Measurements from ENCODE around the gene LRSAM1. TPM values are rescaled to one million over a fixed set of nuclear protein-coding genes. Genes with fewer than 3 reads are reported as not detected.

LRSAM1 gene
- polyA plus RNA-seq, 1 donor (not counting 4 experiments of a cell fraction or from before 2014, with no cell fraction given), result 5.2 TPM

- Histone ChIP-seq H3K4me2 (ENCODE audit: control insufficient read depth, extremely low read depth, insufficient read depth, low read depth, low read length) (no peak overlapping the region), H2AFZ (ENCODE audit: control insufficient read depth, low read length) (no peak overlapping the region), H3K27me3 (ENCODE audit: control insufficient read depth, extremely low read depth, insufficient read depth, low read length) (no peaks in the 10 kb centered on the region), H3K9me3 (ENCODE audit: control insufficient read depth, low read depth, low read length) (no peaks in the 10 kb centered on the region), H3K27ac (ENCODE audit: control insufficient read depth, insufficient read depth, low read length) (no peak overlapping the region), H3K4me1 (ENCODE audit: control insufficient read depth, extremely low read depth, insufficient read depth, low read length) (peaks cover 8% of the 10 kb centered on the region), H3K36me3 (ENCODE audit: control insufficient read depth in 2 of 2, extremely low read depth in 1 of 2, insufficient read depth in 2 of 2, low read length in 2 of 2) (peaks cover 54 to 56% of the 10 kb centered on the region in 2 experiments), H4K20me1 (ENCODE audit: control insufficient read depth, extremely low read depth, insufficient read depth, low read length) (peaks cover 16% of the 10 kb centered on the region), H3K79me2 (ENCODE audit: control insufficient read depth, insufficient read depth, low read length) (peaks cover 10% of the 10 kb centered on the region), H3K4me3 (ENCODE audit: control insufficient read depth in 2 of 3, extremely low read depth in 1 of 3, insufficient read depth in 2 of 3, low read depth in 1 of 3, low read length in 3 of 3) (no peak overlapping the region), H3K9ac (ENCODE audit: control insufficient read depth, extremely low read depth, insufficient read depth, low read length) (no peak overlapping the region), H3K9me1 (ENCODE audit: control insufficient read depth, extremely low read depth, insufficient read depth, low read length) (no peaks in the 10 kb centered on the region)
- dilution Hi-C loops (cut with MboI; ENCODE audit: extremely low pct_ligation_motif_present, low sequenced_read_pairs), result no loop called here
- FAIRE-seq, result peak; percentile 26
- DNase-seq (ENCODE audit: low read depth, low spot score), result no peak
- TF ChIP-seq, protein P1, sequence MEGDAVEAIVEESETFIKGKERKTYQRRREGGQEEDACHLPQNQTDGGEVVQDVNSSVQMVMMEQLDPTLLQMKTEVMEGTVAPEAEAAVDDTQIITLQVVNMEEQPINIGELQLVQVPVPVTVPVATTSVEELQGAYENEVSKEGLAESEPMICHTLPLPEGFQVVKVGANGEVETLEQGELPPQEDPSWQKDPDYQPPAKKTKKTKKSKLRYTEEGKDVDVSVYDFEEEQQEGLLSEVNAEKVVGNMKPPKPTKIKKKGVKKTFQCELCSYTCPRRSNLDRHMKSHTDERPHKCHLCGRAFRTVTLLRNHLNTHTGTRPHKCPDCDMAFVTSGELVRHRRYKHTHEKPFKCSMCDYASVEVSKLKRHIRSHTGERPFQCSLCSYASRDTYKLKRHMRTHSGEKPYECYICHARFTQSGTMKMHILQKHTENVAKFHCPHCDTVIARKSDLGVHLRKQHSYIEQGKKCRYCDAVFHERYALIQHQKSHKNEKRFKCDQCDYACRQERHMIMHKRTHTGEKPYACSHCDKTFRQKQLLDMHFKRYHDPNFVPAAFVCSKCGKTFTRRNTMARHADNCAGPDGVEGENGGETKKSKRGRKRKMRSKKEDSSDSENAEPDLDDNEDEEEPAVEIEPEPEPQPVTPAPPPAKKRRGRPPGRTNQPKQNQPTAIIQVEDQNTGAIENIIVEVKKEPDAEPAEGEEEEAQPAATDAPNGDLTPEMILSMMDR (optimal IDR thresholded peaks at IDR 0.05 in 1 of 3, IDR thresholded peaks at IDR 0.05 in 1 of 3, conservative IDR thresholded peaks at IDR 0.05 in 1 of 3; ENCODE audit: extremely low read depth in 1 of 3, insufficient read depth in 2 of 3, low read length in 3 of 3), result peak; percentile 86 to 95 (median 91)
- TF ChIP-seq EZH2 (IDR thresholded peaks at IDR 0.05; ENCODE audit: low read length), result no peak
Observed at GRCh38 chr9:127503947-127504886, 52.9 kb downstream of the LRSAM1 start.

DNA sequence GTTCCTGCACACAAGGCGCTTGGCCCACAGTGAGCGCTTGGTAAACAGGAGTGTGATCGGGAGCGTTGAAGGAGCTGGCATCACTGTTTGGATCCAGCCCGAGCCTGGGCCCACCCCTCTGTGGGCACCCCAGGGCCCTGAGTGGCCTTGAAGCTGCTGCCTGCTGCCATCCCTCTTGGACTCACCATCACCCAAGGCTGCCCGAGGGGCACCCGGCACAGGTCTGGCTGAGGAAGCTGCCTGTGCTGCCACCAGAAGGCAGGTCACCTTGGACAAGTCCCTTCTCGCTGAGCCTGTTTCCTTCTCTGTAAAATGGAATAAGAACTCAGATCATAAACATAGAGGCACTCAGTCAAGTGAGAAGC is 53.6 kb downstream of the LRSAM1 start:
- H3K27ac ChIP-seq (ENCODE audit: control insufficient read depth, insufficient read depth, low read length), result no peak overlapping the region
- H3K4me1 ChIP-seq (ENCODE audit: control insufficient read depth, extremely low read depth, insufficient read depth, low read length), result peaks cover 8% of the 10 kb centered on the region
- H3K27me3 ChIP-seq (ENCODE audit: control insufficient read depth, extremely low read depth, insufficient read depth, low read length), result no peaks in the 10 kb centered on the region
- DNase-seq (ENCODE audit: low read depth, low spot score) (no peak), FAIRE-seq (no peak)
- no peak overlapping the region for H3K4me3 ChIP-seq (ENCODE audit: control insufficient read depth in 2 of 3, extremely low read depth in 1 of 3, insufficient read depth in 2 of 3, low read depth in 1 of 3, low read length in 3 of 3)
- no peak overlapping the region for H3K4me2 ChIP-seq (ENCODE audit: control insufficient read depth, extremely low read depth, insufficient read depth, low read depth, low read length)
- no peaks in the 10 kb centered on the region for H3K9me1 ChIP-seq (ENCODE audit: control insufficient read depth, extremely low read depth, insufficient read depth, low read length)
- H3K9ac ChIP-seq (ENCODE audit: control insufficient read depth, extremely low read depth, insufficient read depth, low read length), result no peak overlapping the region
- no peaks in the 10 kb centered on the region for H3K9me3 ChIP-seq (ENCODE audit: control insufficient read depth, low read depth, low read length)
- H2AFZ ChIP-seq (ENCODE audit: control insufficient read depth, low read length), result no peak overlapping the region
- peaks cover 10% of the 10 kb centered on the region for H3K79me2 ChIP-seq (ENCODE audit: control insufficient read depth, insufficient read depth, low read length)
- H4K20me1 ChIP-seq (ENCODE audit: control insufficient read depth, extremely low read depth, insufficient read depth, low read length), result peaks cover 16% of the 10 kb centered on the region
- no peak for TF ChIP-seq EZH2 (IDR thresholded peaks at IDR 0.05; ENCODE audit: low read length)
- TF ChIP-seq, protein P1 (optimal IDR thresholded peaks at IDR 0.05 in 1 of 3, IDR thresholded peaks at IDR 0.05 in 1 of 3, conservative IDR thresholded peaks at IDR 0.05 in 1 of 3; ENCODE audit: extremely low read depth in 1 of 3, insufficient read depth in 2 of 3, low read length in 3 of 3), result no peak
- peaks cover 57 to 58% of the 10 kb centered on the region in 2 experiments for H3K36me3 ChIP-seq (ENCODE audit: control insufficient read depth in 2 of 2, extremely low read depth in 1 of 2, insufficient read depth in 2 of 2, low read length in 2 of 2)
- dilution Hi-C loops (cut with MboI; ENCODE audit: extremely low pct_ligation_motif_present, low sequenced_read_pairs), result no loop called here
